Measurements from ENCODE around the gene SLC1A3.

Gene SLC1A3

GRCh38 chr5:36688722-36689121 lies 82.3 kb downstream of the SLC1A3 start:
- FAIRE-seq (no peak), DNase-seq (ENCODE audit: insufficient read length, low spot score) (no peak)
- TF ChIP-seq POLR2A (IDR thresholded peaks at IDR 0.05; ENCODE audit: low read depth, low read length) = no peak

- DNase-seq (ENCODE audit: insufficient read length, low spot score) = no peak
- no peak for FAIRE-seq
- no peak for TF ChIP-seq POLR2A (IDR thresholded peaks at IDR 0.05; ENCODE audit: low read depth, low read length)
Observed at GRCh38 chr5:36689225-36689624, 82.8 kb downstream of the SLC1A3 start.

GRCh38 chr5:36690041-36690961 lies 83.9 kb downstream of the SLC1A3 start:
- peak; percentile 32; the same call in 1 of the 2 replicates for TF ChIP-seq POLR2A (IDR thresholded peaks at IDR 0.05; ENCODE audit: low read depth, low read length)
- FAIRE-seq = no peak
- DNase-seq (ENCODE audit: insufficient read length, low spot score) = peak; percentile 91

- no peak for FAIRE-seq
- DNase-seq (ENCODE audit: insufficient read length, low spot score) = no peak
- no peak for TF ChIP-seq POLR2A (IDR thresholded peaks at IDR 0.05; ENCODE audit: low read depth, low read length)
Observed at GRCh38 chr5:36691226-36691625, 84.8 kb downstream of the SLC1A3 start.

- FAIRE-seq (no peak), DNase-seq (ENCODE audit: insufficient read length, low spot score) (no peak)
- no peak for TF ChIP-seq POLR2A (IDR thresholded peaks at IDR 0.05; ENCODE audit: low read depth, low read length)
Observed at GRCh38 chr5:36691696-36692371, 85.4 kb downstream of the SLC1A3 start.

- DNase-seq (ENCODE audit: insufficient read length, low spot score) (no peak), FAIRE-seq (no peak)
- TF ChIP-seq POLR2A (IDR thresholded peaks at IDR 0.05; ENCODE audit: low read depth, low read length) = no peak
Observed at GRCh38 chr5:36692791-36693763, 86.7 kb downstream of the SLC1A3 start.

- TF ChIP-seq POLR2A (IDR thresholded peaks at IDR 0.05; ENCODE audit: low read depth, low read length) = no peak
- no peak for DNase-seq (ENCODE audit: insufficient read length, low spot score)
- FAIRE-seq = no peak
Observed at GRCh38 chr5:36694351-36694750, 87.9 kb downstream of the SLC1A3 start.

- TF ChIP-seq POLR2A (IDR thresholded peaks at IDR 0.05; ENCODE audit: low read depth, low read length) = no peak
- FAIRE-seq (peak; percentile 62), DNase-seq (ENCODE audit: insufficient read length, low spot score) (peak; percentile 71)
Observed at GRCh38 chr5:36696059-36696673, 89.8 kb downstream of the SLC1A3 start.

- FAIRE-seq (no peak), DNase-seq (ENCODE audit: insufficient read length, low spot score) (no peak)
- no peak for TF ChIP-seq POLR2A (IDR thresholded peaks at IDR 0.05; ENCODE audit: low read depth, low read length)
Observed at GRCh38 chr5:36698031-36698430, 91.6 kb downstream of the SLC1A3 start.

GRCh38 chr5:36701085-36701698 lies 94.8 kb downstream of the SLC1A3 start:
- no peak for TF ChIP-seq POLR2A (IDR thresholded peaks at IDR 0.05; ENCODE audit: low read depth, low read length)
- FAIRE-seq (no peak), DNase-seq (ENCODE audit: insufficient read length, low spot score) (no peak)

GRCh38 chr5:36703245-36703860 lies 96.9 kb downstream of the SLC1A3 start:
- no peak for DNase-seq (ENCODE audit: insufficient read length, low spot score)
- no peak for TF ChIP-seq POLR2A (IDR thresholded peaks at IDR 0.05; ENCODE audit: low read depth, low read length)
- FAIRE-seq = no peak

- no peak for DNase-seq (ENCODE audit: insufficient read length, low spot score)
- no peak for TF ChIP-seq POLR2A (IDR thresholded peaks at IDR 0.05; ENCODE audit: low read depth, low read length)
- FAIRE-seq = no peak
Observed at GRCh38 chr5:36704131-36704530, 97.7 kb downstream of the SLC1A3 start.
